Activated CD8-positive, alpha-beta T cell treated with anti-CD3 and anti-CD28 coated beads for 36 hours (primary cell): ENCODE data around the gene AQP12B. TPM values are rescaled to one million over a fixed set of nuclear protein-coding genes. Genes with fewer than 3 reads are reported as not detected.

Experiments
- ATAC-seq: fragments of 200-7000 bp; cut with Tn5 transposase; one replicate; pipeline ENCODE4 v1.10.0; 2021; ENCODE audit warnings: mild to moderate bottlenecking, moderate library complexity
- CTCF ChIA-PET: fragments of 350-600 bp; sonication (Branson Sonifier 250); formaldehyde crosslinking; loops from one replicate; lab custom pipeline; 2021; ENCODE audit warnings: antibody characterized with exemption; lab: Charles Lee
- POLR2A ChIA-PET: fragments of 350-600 bp; sonication (Branson Sonifier 250); formaldehyde crosslinking; loops from one replicate; lab custom pipeline; 2021; ENCODE audit warnings: antibody characterized with exemption; lab: Charles Lee
- DNase-seq: peaks from one replicate; pipeline ENCODE4 v3.0.0-alpha.2; 2020
- H3K27ac Mint-ChIP-seq: one replicate; pipeline ENCODE4 v1.8.0; 2021; ENCODE audit warnings: mild to moderate bottlenecking, mixed read lengths
- H3K27me3 Mint-ChIP-seq: one replicate; pipeline ENCODE4 v1.8.0; 2021; ENCODE audit warnings: mixed read lengths
- H3K36me3 Mint-ChIP-seq: one replicate; pipeline ENCODE4 v1.8.0; 2021; ENCODE audit warnings: low read depth, mixed read lengths
- H3K4me1 Mint-ChIP-seq: one replicate; pipeline ENCODE4 v1.8.0; 2021; ENCODE audit warnings: low read depth, mixed read lengths
- H3K4me3 Mint-ChIP-seq: one replicate; pipeline ENCODE4 v1.8.0; 2021; ENCODE audit warnings: mild to moderate bottlenecking, moderate library complexity, mixed read lengths
- H3K9me3 Mint-ChIP-seq: one replicate; pipeline ENCODE4 v1.8.0; 2021; ENCODE audit warnings: mixed read lengths
- intact Hi-C: fragments of 100-400 bp; cut with micrococcal nuclease; formaldehyde crosslinking; loops from one replicate; pipeline ENCODE4 v1.10.0; 2022
- total RNA-seq, 2 experiments: library from RNA; stranded (reverse); gene quantifications; one replicate each; pipeline ENCODE4 v1.2.3, GENCODE V29; 2021
- TF ChIP-seq, protein P1 (sequence below): fragments of 200-600 bp; IDR thresholded peaks from one replicate; pipeline ENCODE4 v1.8.0; 2022; ENCODE audit warnings: antibody characterized with exemption, mild to moderate bottlenecking

Gene AQP12B
- total RNA-seq, 2 experiments from 2014 or later, result not detected

DNA sequence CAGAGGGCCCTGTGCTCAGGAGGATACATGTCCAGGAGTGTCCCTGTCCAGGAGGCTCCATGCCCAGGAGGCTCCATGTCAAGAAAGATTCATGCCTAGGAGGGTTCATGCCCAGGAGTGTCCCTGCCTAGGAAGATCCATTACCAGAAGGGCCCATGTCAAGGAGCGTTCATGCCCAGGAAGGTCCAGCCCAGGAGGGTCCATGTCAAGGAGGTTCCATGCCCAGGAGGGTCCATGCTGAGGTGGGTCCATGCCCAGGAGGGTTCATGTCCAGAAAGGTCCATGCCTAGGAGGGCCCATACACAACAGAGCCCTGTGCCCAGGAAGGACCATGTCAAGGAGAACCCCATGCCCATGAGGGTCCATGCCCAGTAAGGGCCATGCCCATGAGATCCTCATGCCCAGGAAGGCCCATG is 50.4 kb downstream of the AQP12B start:
- no peak for DNase-seq
- CTCF ChIA-PET, result no interaction called here
- no peak overlapping the region for H3K27ac Mint-ChIP-seq

DNA sequence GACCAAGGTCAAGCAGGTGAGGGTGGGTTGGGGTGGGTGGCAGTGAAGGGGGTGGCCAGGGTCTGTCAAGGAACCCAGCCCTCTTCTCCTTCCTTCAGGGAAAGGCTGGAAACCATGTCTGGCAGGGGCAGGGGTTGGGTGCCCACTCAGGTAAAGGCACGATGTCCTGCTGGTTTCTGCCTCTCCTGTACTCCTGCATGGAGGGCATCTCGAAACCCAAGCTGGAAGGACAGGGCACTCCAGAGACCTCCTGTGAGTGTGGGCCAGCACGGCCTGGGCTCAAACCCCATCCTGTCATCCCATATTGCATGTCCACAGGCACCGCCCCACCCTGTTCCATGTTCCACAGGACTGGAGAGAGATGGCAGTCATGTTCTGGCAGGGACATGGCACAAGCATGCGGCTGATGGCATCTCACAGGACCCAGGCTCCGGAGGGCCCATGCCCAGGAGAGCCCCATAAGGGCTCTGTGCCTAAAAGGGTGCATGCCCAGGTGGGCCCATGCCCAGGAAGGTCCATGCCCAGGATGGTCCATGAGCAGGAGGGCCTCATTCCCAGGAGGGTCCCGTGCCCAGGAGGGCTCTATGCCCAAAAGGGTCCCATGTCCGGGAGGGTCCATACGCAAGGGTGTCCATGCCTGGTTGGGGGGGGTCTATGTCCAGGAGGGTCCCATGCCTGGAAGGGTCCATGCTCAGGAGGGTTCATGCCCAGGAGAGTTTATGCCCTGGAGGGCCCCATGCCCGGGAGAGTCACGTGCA is 51.0 kb downstream of the AQP12B start:
- no peak for DNase-seq
- ChIA-PET CTCF (no interaction called here), POLR2A (no interaction called here)
- TF ChIP-seq, protein P1, sequence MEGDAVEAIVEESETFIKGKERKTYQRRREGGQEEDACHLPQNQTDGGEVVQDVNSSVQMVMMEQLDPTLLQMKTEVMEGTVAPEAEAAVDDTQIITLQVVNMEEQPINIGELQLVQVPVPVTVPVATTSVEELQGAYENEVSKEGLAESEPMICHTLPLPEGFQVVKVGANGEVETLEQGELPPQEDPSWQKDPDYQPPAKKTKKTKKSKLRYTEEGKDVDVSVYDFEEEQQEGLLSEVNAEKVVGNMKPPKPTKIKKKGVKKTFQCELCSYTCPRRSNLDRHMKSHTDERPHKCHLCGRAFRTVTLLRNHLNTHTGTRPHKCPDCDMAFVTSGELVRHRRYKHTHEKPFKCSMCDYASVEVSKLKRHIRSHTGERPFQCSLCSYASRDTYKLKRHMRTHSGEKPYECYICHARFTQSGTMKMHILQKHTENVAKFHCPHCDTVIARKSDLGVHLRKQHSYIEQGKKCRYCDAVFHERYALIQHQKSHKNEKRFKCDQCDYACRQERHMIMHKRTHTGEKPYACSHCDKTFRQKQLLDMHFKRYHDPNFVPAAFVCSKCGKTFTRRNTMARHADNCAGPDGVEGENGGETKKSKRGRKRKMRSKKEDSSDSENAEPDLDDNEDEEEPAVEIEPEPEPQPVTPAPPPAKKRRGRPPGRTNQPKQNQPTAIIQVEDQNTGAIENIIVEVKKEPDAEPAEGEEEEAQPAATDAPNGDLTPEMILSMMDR, result no peak
- no peak overlapping the region for H3K27ac Mint-ChIP-seq
- peaks cover 18% of the 10 kb centered on the region for H3K9me3 Mint-ChIP-seq
- intact Hi-C loops, result no loop called here
- H3K4me3 Mint-ChIP-seq, result no peak overlapping the region
- no peak for ATAC-seq
- peaks cover 7% of the 10 kb centered on the region for H3K4me1 Mint-ChIP-seq
- H3K36me3 Mint-ChIP-seq, result peaks cover 16% of the 10 kb centered on the region
- no peaks in the 10 kb centered on the region for H3K27me3 Mint-ChIP-seq

More for the DNA sequence above, 50.4 kb downstream of the AQP12B start:
- intact Hi-C loops, result no loop called here
- H3K36me3 Mint-ChIP-seq, result peaks cover 16% of the 10 kb centered on the region
- ATAC-seq, result no peak
- no peaks in the 10 kb centered on the region for H3K27me3 Mint-ChIP-seq
- peaks cover 1% of the 10 kb centered on the region for H3K4me1 Mint-ChIP-seq
- H3K9me3 Mint-ChIP-seq, result peaks cover 18% of the 10 kb centered on the region
- no peak overlapping the region for H3K4me3 Mint-ChIP-seq
- POLR2A ChIA-PET, result no interaction called here
- TF ChIP-seq, protein P1, result no peak

DNA sequence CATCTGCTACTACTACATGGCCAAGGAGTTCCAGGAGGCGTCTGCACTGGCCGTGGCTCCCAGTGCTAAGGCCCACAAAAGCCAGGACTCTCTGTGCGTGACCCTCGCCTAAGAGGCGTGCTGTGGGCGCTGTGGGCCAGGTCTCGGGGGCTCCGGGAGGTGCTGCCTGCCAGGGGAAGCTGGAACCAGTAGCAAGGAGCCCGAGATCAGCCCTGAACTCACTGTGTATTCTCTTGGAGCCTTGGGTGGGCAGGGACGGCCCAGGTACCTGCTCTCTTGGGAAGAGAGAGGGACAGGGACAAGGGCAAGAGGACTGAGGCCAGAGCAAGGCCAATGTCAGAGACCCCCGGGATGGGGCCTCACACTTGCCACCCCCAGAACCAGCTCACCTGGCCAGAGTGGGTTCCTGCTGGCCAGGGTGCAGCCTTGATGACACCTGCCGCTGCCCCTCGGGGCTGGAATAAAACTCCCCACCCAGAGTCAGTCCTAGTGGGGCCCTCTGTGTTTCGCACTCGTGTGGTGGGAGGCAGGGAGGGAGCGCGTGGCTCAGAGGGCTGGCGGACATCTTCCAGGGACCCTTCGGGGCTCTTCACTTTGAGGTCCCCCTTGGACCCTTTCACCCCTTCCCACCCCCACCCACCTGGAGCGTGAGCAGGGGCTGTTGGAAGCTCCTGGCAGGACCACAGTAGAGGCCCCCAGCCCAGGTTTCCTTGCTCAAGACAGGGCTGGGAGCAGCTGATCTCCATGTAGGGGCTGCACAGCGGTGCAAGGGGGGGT is 51.7 kb downstream of the AQP12B start:
- CTCF ChIA-PET, result interaction anchor here (1.4 kb wide), 1 partner anchor 42 kb away, joined by 3 read pairs; no protein-coding TSS in a partner anchor
- no peaks in the 10 kb centered on the region for H3K27me3 Mint-ChIP-seq
- ATAC-seq, result no peak
- H3K27ac Mint-ChIP-seq, result no peak overlapping the region
- TF ChIP-seq, protein P1, result no peak
- H3K4me1 Mint-ChIP-seq, result peaks cover 12% of the 10 kb centered on the region
- intact Hi-C loops, result no loop called here
- POLR2A ChIA-PET, result interaction anchor here (1.1 kb wide), 1 partner anchor 27 kb away, joined by 3 read pairs; no protein-coding TSS in a partner anchor
- H3K36me3 Mint-ChIP-seq, result peaks cover 16% of the 10 kb centered on the region
- H3K4me3 Mint-ChIP-seq, result no peak overlapping the region
- no peak for DNase-seq
- peaks cover 18% of the 10 kb centered on the region for H3K9me3 Mint-ChIP-seq

DNA sequence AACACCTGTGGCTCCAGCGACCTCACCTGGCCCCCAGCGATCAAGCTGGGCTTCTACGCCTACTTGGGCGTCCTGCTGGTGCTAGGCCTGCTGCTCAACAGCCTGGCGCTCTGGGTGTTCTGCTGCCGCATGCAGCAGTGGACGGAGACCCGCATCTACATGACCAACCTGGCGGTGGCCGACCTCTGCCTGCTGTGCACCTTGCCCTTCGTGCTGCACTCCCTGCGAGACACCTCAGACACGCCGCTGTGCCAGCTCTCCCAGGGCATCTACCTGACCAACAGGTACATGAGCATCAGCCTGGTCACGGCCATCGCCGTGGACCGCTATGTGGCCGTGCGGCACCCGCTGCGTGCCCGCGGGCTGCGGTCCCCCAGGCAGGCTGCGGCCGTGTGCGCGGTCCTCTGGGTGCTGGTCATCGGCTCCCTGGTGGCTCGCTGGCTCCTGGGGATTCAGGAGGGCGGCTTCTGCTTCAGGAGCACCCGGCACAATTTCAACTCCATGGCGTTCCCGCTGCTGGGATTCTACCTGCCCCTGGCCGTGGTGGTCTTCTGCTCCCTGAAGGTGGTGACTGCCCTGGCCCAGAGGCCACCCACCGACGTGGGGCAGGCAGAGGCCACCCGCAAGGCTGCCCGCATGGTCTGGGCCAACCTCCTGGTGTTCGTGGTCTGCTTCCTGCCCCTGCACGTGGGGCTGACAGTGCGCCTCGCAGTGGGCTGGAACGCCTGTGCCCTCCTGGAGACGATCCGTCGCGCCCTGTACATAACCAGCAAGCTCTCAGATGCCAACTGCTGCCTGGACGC is 52.5 kb downstream of the AQP12B start:
- no peak for DNase-seq
- peaks cover 16% of the 10 kb centered on the region for H3K36me3 Mint-ChIP-seq
- no peak overlapping the region for H3K27ac Mint-ChIP-seq
- no peak overlapping the region for H3K4me3 Mint-ChIP-seq
- POLR2A ChIA-PET, result interaction anchor here (0.9 to 1.1 kb wide), 3 partner anchors 8 to 27 kb away, joined by 3 read pairs; no protein-coding TSS in a partner anchor
- peaks cover 17% of the 10 kb centered on the region for H3K4me1 Mint-ChIP-seq
- TF ChIP-seq, protein P1, result no peak
- no peak for ATAC-seq
- intact Hi-C loops, result no loop called here
- H3K9me3 Mint-ChIP-seq, result peaks cover 18% of the 10 kb centered on the region
- CTCF ChIA-PET, result interaction anchor here (1.4 kb wide), 1 partner anchor 41 kb away, joined by 3 read pairs; no protein-coding TSS in a partner anchor
- H3K27me3 Mint-ChIP-seq, result no peaks in the 10 kb centered on the region
